Suprapubic skin (tissue), 3 donors: ENCODE data around the gene OLA1.

Experiments
- CTCF ChIP-seq, 2 donors: fragments of 200-600 bp in 1 of 2; fragments of 450-650 bp in 1 of 2; sonication (generic) in 1 of 2; IDR thresholded peaks; one replicate each; pipeline ENCODE4 v1.5.1; 2016 to 2019; ENCODE audit warnings: antibody characterized with exemption in 2 of 2, mild to moderate bottlenecking in 1 of 2, moderate library complexity in 1 of 2
- EP300 ChIP-seq: sonication (generic); formaldehyde crosslinking; IDR thresholded peaks from one replicate; pipeline ENCODE4 v1.6.1; 2017; ENCODE audit warnings: antibody characterized with exemption
- POLR2A ChIP-seq, 2 donors: fragments of 450-650 bp; IDR thresholded peaks; one replicate each; pipeline ENCODE4 v1.6.1; 2017; ENCODE audit warnings: antibody characterized with exemption in 2 of 2, mild to moderate bottlenecking in 2 of 2, moderate library complexity in 2 of 2

- TF ChIP-seq CTCF (IDR thresholded peaks at IDR 0.05) (no peak), POLR2A (IDR thresholded peaks at IDR 0.05) (no peak), EP300 (no peak)
These were observed 136.3 kb downstream of the OLA1 start for GRCh38 chr2:174112073-174112472.
